Endometrial microvascular endothelial cells (primary cell): ENCODE measurements around the gene DDR2. TPM values are rescaled to one million over a fixed set of nuclear protein-coding genes. Genes with fewer than 3 reads are reported as not detected.

Experiments used
- total RNA-seq: library from RNA; depleted of rRNA; stranded (reverse); fragments of >200 nt; gene quantifications from one replicate; pipeline ENCODE4 v1.2.3, GENCODE V29; 2015; ENCODE audit errors: inconsistent ontology term

Gene DDR2
- total RNA-seq, 1 donor from 2014 or later = 2.7 TPM

Other genes starting within 250 kb of the DDR2 start
- gene SH2D1B, start 220.3 kb upstream of the DDR2 start, total RNA-seq = not detected
- 58.2 TPM for gene UHMK1, start 134.6 kb upstream of the DDR2 start, total RNA-seq
- gene UAP1, start 70.7 kb upstream of the DDR2 start, total RNA-seq = 183 TPM
- 20.4 TPM for gene HSD17B7, start 158.2 kb downstream of the DDR2 start, total RNA-seq
- gene CCDC190, start 228.7 kb downstream of the DDR2 start, total RNA-seq = 5.9 TPM